Naive thymus-derived CD4-positive, alpha-beta T cell (primary cell): ENCODE data around the gene OR2D3. TPM values are rescaled to one million over a fixed set of nuclear protein-coding genes. Genes with fewer than 3 reads are reported as not detected.

Experiments
- ATAC-seq: fragments of 150-1000 bp; cut with Tn5 transposase; 2 replicates; pipeline ENCODE4 v1.10.0; 2021; ENCODE audit warnings: mild to moderate bottlenecking, moderate library complexity
- CTCF ChIA-PET: fragments of 350-600 bp; sonication (Branson Sonifier 250); formaldehyde crosslinking; loops from one replicate; lab custom pipeline; 2021; ENCODE audit warnings: antibody characterized with exemption; lab: Charles Lee
- POLR2A ChIA-PET: fragments of 350-600 bp; sonication (Branson Sonifier 250); formaldehyde crosslinking; loops from one replicate; lab custom pipeline; 2021; ENCODE audit warnings: antibody characterized with exemption, inconsistent platforms; lab: Charles Lee
- DNase-seq, 9 donors: peaks; one replicate each; pipeline versions ENCODE4 v3.0.0 to v3.0.0-alpha.2; 2020 to 2022; ENCODE audit warnings: mixed read lengths in 1 of 9
- H3K27ac ChIP-seq: one replicate; pipeline ENCODE4 v1.7.0; 2013; ENCODE audit warnings: mild to moderate bottlenecking, low read depth, low read length, moderate library complexity
- H3K27me3 ChIP-seq, 2 donors: one replicate each; pipeline ENCODE4 v1.7.0; 2013; ENCODE audit warnings: low read length in 2 of 2, mild to moderate bottlenecking in 2 of 2, moderate library complexity in 2 of 2; ENCODE audit not compliant: control insufficient read depth in 2 of 2, insufficient read depth in 2 of 2
- H3K36me3 ChIP-seq, 3 experiments: 1 replicate in 2 of 3; 2 replicates in 1 of 3; pipeline ENCODE4 v1.7.0; 2013; ENCODE audit warnings: low read length in 3 of 3, mild to moderate bottlenecking in 3 of 3, moderate library complexity in 1 of 3; ENCODE audit not compliant: insufficient read depth in 3 of 3, control insufficient read depth in 2 of 3
- H3K4me1 ChIP-seq, 2 donors: one replicate each; pipeline ENCODE4 v1.7.0; 2013; ENCODE audit warnings: low read length in 2 of 2, mild to moderate bottlenecking in 2 of 2, moderate library complexity in 1 of 2; ENCODE audit not compliant: control insufficient read depth in 2 of 2, insufficient read depth in 2 of 2
- H3K4me3 ChIP-seq: 2 replicates; pipeline ENCODE4 v1.7.0; 2013; ENCODE audit warnings: mild to moderate bottlenecking, low read length
- H3K9me3 ChIP-seq, 3 experiments: 1 replicate in 2 of 3; 2 replicates in 1 of 3; pipeline ENCODE4 v1.7.0; 2013; ENCODE audit warnings: low read length in 3 of 3; ENCODE audit not compliant: control insufficient read depth in 2 of 3
- H3K27ac Mint-ChIP-seq, 9 donors: one replicate each; pipeline ENCODE4 v1.8.0; 2020 to 2022; ENCODE audit warnings: mixed read lengths in 9 of 9, mild to moderate bottlenecking in 8 of 9, moderate library complexity in 5 of 9, inconsistent platforms in 2 of 9
- H3K27me3 Mint-ChIP-seq, 5 donors: one replicate each; pipeline ENCODE4 v1.8.0; 2021 to 2022; ENCODE audit warnings: mixed read lengths in 5 of 5, mild to moderate bottlenecking in 1 of 5
- H3K36me3 Mint-ChIP-seq, 5 donors: one replicate each; pipeline ENCODE4 v1.8.0; 2020 to 2022; ENCODE audit warnings: mixed read lengths in 5 of 5, mild to moderate bottlenecking in 3 of 5, inconsistent platforms in 1 of 5
- H3K4me1 Mint-ChIP-seq, 7 donors: one replicate each; pipeline ENCODE4 v1.8.0; 2020 to 2022; ENCODE audit warnings: mixed read lengths in 7 of 7, mild to moderate bottlenecking in 3 of 7, inconsistent platforms in 1 of 7
- H3K4me3 Mint-ChIP-seq, 10 donors: one replicate each; pipeline ENCODE4 v1.8.0; 2020 to 2022; ENCODE audit warnings: mild to moderate bottlenecking in 10 of 10, mixed read lengths in 10 of 10, moderate library complexity in 6 of 10, inconsistent platforms in 2 of 10
- H3K9me3 Mint-ChIP-seq, 11 donors: one replicate each; pipeline ENCODE4 v1.8.0; 2020 to 2022; ENCODE audit warnings: mixed read lengths in 11 of 11, mild to moderate bottlenecking in 4 of 11, inconsistent platforms in 1 of 11, moderate library complexity in 1 of 11
- intact Hi-C, 2 donors: fragments of 100-400 bp; cut with micrococcal nuclease; formaldehyde crosslinking; loops; one replicate each; pipeline ENCODE4 v1.15.1; 2023
- polyA plus RNA-seq, 2 donors: library from polyadenylated mRNA; unstranded; fragments of 300-500 nt; fragmentation: Illumina TruSeq; gene quantifications; one replicate each; pipeline ENCODE4 v1.2.3, GENCODE V29; 2021
- total RNA-seq, 6 experiments: library from RNA in 5 of 6; stranded (reverse) in 5 of 6; gene quantifications; 1 replicate in 5 of 6; 2 replicates in 1 of 6; pipeline ENCODE4 v1.2.3 and lab custom pipeline; 2021 to 2026

OR2D3 gene
- total and polyA plus RNA-seq, 7 experiments from 2014 or later: not detected

- no peak for DNase-seq
- intact Hi-C loops: no loop called here
- ChIA-PET POLR2A (no interaction called here), CTCF (no interaction called here)
- Mint-ChIP-seq H3K36me3 (no peaks in the 10 kb centered on the region), H3K9me3 (peaks cover 0 to 12% (median 1%) of the 10 kb centered on the region in 11 donors), H3K4me3 (no peak overlapping the region), H3K27me3 (peaks cover 17 to 29% (median 27%) of the 10 kb centered on the region in 5 donors), H3K27ac (no peak overlapping the region), H3K4me1 (no peaks in the 10 kb centered on the region)
- no peak for ATAC-seq
- no peaks in the 10 kb centered on the region for H3K27me3 ChIP-seq
- no peak overlapping the region for H3K27ac ChIP-seq
- peaks cover 0 to 3% (median 0%) of the 10 kb centered on the region in 3 experiments for H3K9me3 ChIP-seq
- no peaks in the 10 kb centered on the region for H3K36me3 ChIP-seq
- no peak overlapping the region for H3K4me3 ChIP-seq
- H3K4me1 ChIP-seq: no peaks in the 10 kb centered on the region
Measured at GRCh38 chr11:6888830-6889229, 32.0 kb upstream of the OR2D3 start.

GRCh38 chr11:6889835-6890234 lies 31.0 kb upstream of the OR2D3 start:
- Mint-ChIP-seq H3K4me3 (no peak overlapping the region), H3K4me1 (no peaks in the 10 kb centered on the region), H3K27me3 (peaks cover 10 to 26% (median 21%) of the 10 kb centered on the region in 5 donors), H3K9me3 (peaks cover 0 to 12% (median 1%) of the 10 kb centered on the region in 11 donors), H3K27ac (no peak overlapping the region), H3K36me3 (no peaks in the 10 kb centered on the region)
- H3K4me3 ChIP-seq: no peak overlapping the region
- H3K27ac ChIP-seq: no peak overlapping the region
- no peak for ATAC-seq
- ChIA-PET CTCF (no interaction called here), POLR2A (no interaction called here)
- H3K27me3 ChIP-seq: no peaks in the 10 kb centered on the region
- no peaks in the 10 kb centered on the region for H3K36me3 ChIP-seq
- intact Hi-C loops: no loop called here
- DNase-seq: no peak
- H3K9me3 ChIP-seq: peaks cover 0 to 3% (median 0%) of the 10 kb centered on the region in 3 experiments
- H3K4me1 ChIP-seq: no peaks in the 10 kb centered on the region

GRCh38 chr11:6892400-6892799 lies 28.4 kb upstream of the OR2D3 start, which contains the start of gene OR2D2:
TSS of gene OR2D2 (minus strand) at chr11:6892500. CDS start at chr11:6892500, 0 bp downstream.
- H3K27me3 ChIP-seq: no peaks in the 10 kb centered on the region
- DNase-seq (no peak), ATAC-seq (no peak)
- no peaks in the 10 kb centered on the region for H3K4me1 ChIP-seq
- H3K9me3 ChIP-seq: peaks cover 0 to 3% (median 0%) of the 10 kb centered on the region in 3 experiments
- H3K4me3 ChIP-seq: no peak within 1 kb of the TSS
- no peak within 1 kb of the TSS for H3K4me3 Mint-ChIP-seq
- no peaks in the 10 kb centered on the region for H3K4me1 Mint-ChIP-seq
- peaks cover 0 to 11% (median 0%) of the 10 kb centered on the region in 11 donors for H3K9me3 Mint-ChIP-seq
- H3K27ac ChIP-seq: no peak within 1 kb of the TSS
- intact Hi-C loops: no loop called here
- H3K36me3 ChIP-seq: no peaks in the 10 kb centered on the region
- ChIA-PET CTCF (no interaction called here), POLR2A (interaction anchor here (0.6 kb wide), 1 partner anchor 64 kb away, joined by 3 read pairs; no protein-coding TSS in a partner anchor)
- H3K27ac Mint-ChIP-seq: no peak within 1 kb of the TSS
- peaks cover 5 to 44% (median 20%) of the 10 kb centered on the region in 5 donors for H3K27me3 Mint-ChIP-seq
- no peaks in the 10 kb centered on the region for H3K36me3 Mint-ChIP-seq

- H3K4me3 Mint-ChIP-seq: no peak overlapping the region
- no peaks in the 10 kb centered on the region for H3K9me3 ChIP-seq
- H3K36me3 ChIP-seq: no peaks in the 10 kb centered on the region
- H3K4me1 Mint-ChIP-seq: no peaks in the 10 kb centered on the region
- DNase-seq (no peak), ATAC-seq (no peak)
- no peak overlapping the region for H3K27ac Mint-ChIP-seq
- intact Hi-C loops: no loop called here
- CTCF ChIA-PET: no interaction called here
- no peaks in the 10 kb centered on the region for H3K4me1 ChIP-seq
- H3K27ac ChIP-seq: no peak overlapping the region
- no peaks in the 10 kb centered on the region for H3K27me3 ChIP-seq
- H3K9me3 Mint-ChIP-seq: peaks cover 0 to 5% (median 0%) of the 10 kb centered on the region in 11 donors
- POLR2A ChIA-PET: no interaction called here
- H3K27me3 Mint-ChIP-seq: peaks cover 10 to 61% (median 33%) of the 10 kb centered on the region in 5 donors
- no peaks in the 10 kb centered on the region for H3K36me3 Mint-ChIP-seq
- no peak overlapping the region for H3K4me3 ChIP-seq
Measured at GRCh38 chr11:6894097-6894496, 26.7 kb upstream of the OR2D3 start.

DNA sequence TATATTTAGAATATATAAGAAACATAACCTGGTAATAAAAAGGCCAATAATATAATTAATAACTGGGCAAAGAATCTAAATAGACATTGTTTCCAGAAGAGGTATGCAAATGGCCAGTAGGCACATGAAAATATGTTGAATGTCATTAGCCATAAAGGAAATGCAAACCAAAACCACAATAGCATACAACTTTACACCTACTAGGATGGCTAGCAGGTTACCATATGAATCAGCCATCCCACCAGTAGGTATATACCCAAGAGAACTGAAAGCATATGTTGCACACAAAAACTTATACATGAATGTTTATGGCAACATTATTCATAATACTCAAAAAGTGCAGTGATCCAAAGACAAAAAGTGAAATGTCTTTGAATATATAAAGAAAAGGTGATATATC lies 25.8 kb upstream of the OR2D3 start:
- Mint-ChIP-seq H3K27ac (no peak overlapping the region), H3K4me3 (no peak overlapping the region), H3K36me3 (no peaks in the 10 kb centered on the region), H3K4me1 (no peaks in the 10 kb centered on the region), H3K9me3 (peaks cover 0 to under 1% (median 0%) of the 10 kb centered on the region in 11 donors), H3K27me3 (peaks cover 10 to 62% (median 33%) of the 10 kb centered on the region in 5 donors)
- Histone ChIP-seq H3K4me1 (no peaks in the 10 kb centered on the region), H3K27me3 (no peaks in the 10 kb centered on the region), H3K36me3 (no peaks in the 10 kb centered on the region), H3K9me3 (no peaks in the 10 kb centered on the region), H3K27ac (no peak overlapping the region), H3K4me3 (no peak overlapping the region)
- ChIA-PET POLR2A (no interaction called here), CTCF (no interaction called here)
- ATAC-seq: no peak
- no peak for DNase-seq
- intact Hi-C loops: no loop called here

GRCh38 chr11:6898911-6899310 lies 21.9 kb upstream of the OR2D3 start:
- no peak for ATAC-seq
- no peaks in the 10 kb centered on the region for H3K36me3 ChIP-seq
- CTCF ChIA-PET: no interaction called here

GRCh38 chr11:6900327-6900999 lies 20.3 kb upstream of the OR2D3 start:
- ChIA-PET CTCF (no interaction called here), POLR2A (no interaction called here)
- H3K4me3 ChIP-seq: no peak overlapping the region
- ATAC-seq (no peak), DNase-seq (no peak)
- no peaks in the 10 kb centered on the region for H3K9me3 ChIP-seq
- H3K27me3 ChIP-seq: no peaks in the 10 kb centered on the region
- Mint-ChIP-seq H3K4me1 (no peaks in the 10 kb centered on the region), H3K9me3 (no peaks in the 10 kb centered on the region), H3K36me3 (no peaks in the 10 kb centered on the region), H3K4me3 (no peak overlapping the region), H3K27ac (no peak overlapping the region), H3K27me3 (peaks cover 10 to 52% (median 44%) of the 10 kb centered on the region in 5 donors)
- H3K27ac ChIP-seq: no peak overlapping the region
- H3K4me1 ChIP-seq: no peaks in the 10 kb centered on the region
- intact Hi-C loops: loop anchor here in 1 of 2 donors (5.0 kb wide), 1 partner anchor 542 kb away; no protein-coding TSS in a partner anchor
- H3K36me3 ChIP-seq: no peaks in the 10 kb centered on the region

More at GRCh38 chr11:6898911-6899310, 21.9 kb upstream of the OR2D3 start:
- no peaks in the 10 kb centered on the region for H3K36me3 Mint-ChIP-seq
- H3K4me3 Mint-ChIP-seq: no peak overlapping the region
- H3K4me1 Mint-ChIP-seq: no peaks in the 10 kb centered on the region
- H3K27ac ChIP-seq: no peak overlapping the region
- H3K4me3 ChIP-seq: no peak overlapping the region
- H3K4me1 ChIP-seq: no peaks in the 10 kb centered on the region
- H3K27me3 Mint-ChIP-seq: peaks cover 10 to 54% (median 37%) of the 10 kb centered on the region in 5 donors
- H3K9me3 Mint-ChIP-seq: no peaks in the 10 kb centered on the region
- DNase-seq: no peak
- no peak overlapping the region for H3K27ac Mint-ChIP-seq
- POLR2A ChIA-PET: no interaction called here
- H3K9me3 ChIP-seq: no peaks in the 10 kb centered on the region
- intact Hi-C loops: no loop called here
- H3K27me3 ChIP-seq: no peaks in the 10 kb centered on the region
